OCI-LY3 (cell line): ENCODE measurements around the gene AEN.

Experiments used
- H2AFZ ChIP-seq: fragments of 200-600, 300-600 bp; shearing (Covaris generic); 2 replicates; pipeline ENCODE4 v1.6.0; 2014; ENCODE audit warnings: antibody characterized with exemption, low read depth, low read length
- H3K27ac ChIP-seq: fragments of 200-600, 300-600 bp; sonication (generic); 2 replicates; pipeline ENCODE4 v1.5.1; 2014; ENCODE audit warnings: mild to moderate bottlenecking, low read length, moderate library complexity, mixed read lengths
- H3K27me3 ChIP-seq: fragments of 200-600, 300-600 bp; sonication (generic); 2 replicates; pipeline ENCODE4 v1.6.1; 2014; ENCODE audit warnings: low read depth, low read length, mixed read lengths
- H3K36me3 ChIP-seq: fragments of 200-600, 300-600 bp; sonication (generic); replicated peaks from 2 replicates; pipeline ENCODE3; 2014; ENCODE audit warnings: low read depth, low read length, mixed read lengths
- H3K4me1 ChIP-seq: fragments of 300-600, 200-600 bp; sonication (generic); 2 replicates; pipeline ENCODE4 v1.6.1; 2014; ENCODE audit warnings: low read length, mixed read lengths
- H3K4me2 ChIP-seq: fragments of 200-600, 300-600 bp; sonication (generic); 2 replicates; pipeline ENCODE4 v1.6.1; 2014; ENCODE audit warnings: low read length, mixed read lengths
- H3K4me3 ChIP-seq: fragments of 300-600, 200-600 bp; sonication (generic); 2 replicates; pipeline ENCODE4 v1.5.1; 2014; ENCODE audit warnings: antibody characterized with exemption, mild to moderate bottlenecking, low read length, moderate library complexity
- H3K79me2 ChIP-seq: fragments of 300-600, 200-600 bp; shearing (Covaris generic); 2 replicates; pipeline ENCODE4 v1.6.1; 2014; ENCODE audit warnings: mild to moderate bottlenecking, low read length, mixed read lengths
- H3K9ac ChIP-seq: fragments of 300-600, 200-600 bp; shearing (Covaris generic); 2 replicates; pipeline ENCODE4 v1.6.0; 2014; ENCODE audit warnings: mild to moderate bottlenecking, low read length, moderate library complexity
- H3K9me3 ChIP-seq: fragments of 200-600, 300-600 bp; shearing (Covaris generic); 2 replicates; pipeline ENCODE4 v1.6.1; 2014; ENCODE audit warnings: low read length, mixed read lengths; ENCODE audit not compliant: insufficient read depth
- H4K20me1 ChIP-seq: fragments of 200-600, 300-600 bp; sonication (generic); 2 replicates; pipeline ENCODE4 v1.6.1; 2016; ENCODE audit warnings: low read length, mixed read lengths; ENCODE audit not compliant: insufficient read depth
- EZH2phosphoT487 ChIP-seq: fragments of 200-600 bp; shearing (Covaris generic); IDR thresholded peaks from 2 replicates; pipeline ENCODE4 v1.6.1; 2018; ENCODE audit warnings: antibody characterized with exemption, mixed run types, low read depth
- TF ChIP-seq, protein P1 (sequence below): fragments of 200-600, 300-600 bp; sonication (generic); IDR thresholded peaks from 2 replicates; pipeline ENCODE4 v1.5.1; 2014; ENCODE audit warnings: antibody characterized with exemption, low read length, low read depth

Gene AEN

DNA sequence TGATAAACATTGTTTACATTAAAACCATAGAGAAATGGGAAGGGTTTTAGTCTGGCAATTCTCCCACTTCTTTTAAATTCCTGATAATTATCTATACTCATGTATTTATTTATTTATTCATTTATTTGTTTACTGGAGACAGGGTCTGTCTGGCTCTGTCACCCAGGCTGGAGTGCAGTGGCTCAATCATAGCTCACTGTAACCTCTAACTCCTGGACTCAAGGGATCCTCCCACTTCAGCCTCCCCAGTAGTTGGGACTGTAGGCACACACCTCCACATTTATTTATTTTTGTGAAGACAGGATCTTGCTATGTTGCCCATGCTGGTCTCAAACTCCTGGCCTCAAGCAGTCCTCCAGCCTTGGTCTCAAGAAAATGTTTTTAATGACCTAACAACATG, 2.5 kb upstream of the AEN start:
- Histone ChIP-seq H2AFZ (no peak overlapping the region), H3K9ac (peak overlapping the region; percentile 87; the same call in 1 of the 2 replicates), H3K27me3 (no peaks in the 10 kb centered on the region), H3K9me3 (no peaks in the 10 kb centered on the region), H4K20me1 (peaks cover 9% of the 10 kb centered on the region), H3K4me2 (no peak overlapping the region), H3K4me1 (peaks cover 72% of the 10 kb centered on the region), H3K79me2 (peaks cover 73% of the 10 kb centered on the region), H3K4me3 (no peak overlapping the region), H3K36me3 (peaks cover 23% of the 10 kb centered on the region), H3K27ac (peak overlapping the region; percentile 99)
- no peak for TF ChIP-seq EZH2phosphoT487
- TF ChIP-seq, protein P1, sequence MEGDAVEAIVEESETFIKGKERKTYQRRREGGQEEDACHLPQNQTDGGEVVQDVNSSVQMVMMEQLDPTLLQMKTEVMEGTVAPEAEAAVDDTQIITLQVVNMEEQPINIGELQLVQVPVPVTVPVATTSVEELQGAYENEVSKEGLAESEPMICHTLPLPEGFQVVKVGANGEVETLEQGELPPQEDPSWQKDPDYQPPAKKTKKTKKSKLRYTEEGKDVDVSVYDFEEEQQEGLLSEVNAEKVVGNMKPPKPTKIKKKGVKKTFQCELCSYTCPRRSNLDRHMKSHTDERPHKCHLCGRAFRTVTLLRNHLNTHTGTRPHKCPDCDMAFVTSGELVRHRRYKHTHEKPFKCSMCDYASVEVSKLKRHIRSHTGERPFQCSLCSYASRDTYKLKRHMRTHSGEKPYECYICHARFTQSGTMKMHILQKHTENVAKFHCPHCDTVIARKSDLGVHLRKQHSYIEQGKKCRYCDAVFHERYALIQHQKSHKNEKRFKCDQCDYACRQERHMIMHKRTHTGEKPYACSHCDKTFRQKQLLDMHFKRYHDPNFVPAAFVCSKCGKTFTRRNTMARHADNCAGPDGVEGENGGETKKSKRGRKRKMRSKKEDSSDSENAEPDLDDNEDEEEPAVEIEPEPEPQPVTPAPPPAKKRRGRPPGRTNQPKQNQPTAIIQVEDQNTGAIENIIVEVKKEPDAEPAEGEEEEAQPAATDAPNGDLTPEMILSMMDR = no peak

DNA sequence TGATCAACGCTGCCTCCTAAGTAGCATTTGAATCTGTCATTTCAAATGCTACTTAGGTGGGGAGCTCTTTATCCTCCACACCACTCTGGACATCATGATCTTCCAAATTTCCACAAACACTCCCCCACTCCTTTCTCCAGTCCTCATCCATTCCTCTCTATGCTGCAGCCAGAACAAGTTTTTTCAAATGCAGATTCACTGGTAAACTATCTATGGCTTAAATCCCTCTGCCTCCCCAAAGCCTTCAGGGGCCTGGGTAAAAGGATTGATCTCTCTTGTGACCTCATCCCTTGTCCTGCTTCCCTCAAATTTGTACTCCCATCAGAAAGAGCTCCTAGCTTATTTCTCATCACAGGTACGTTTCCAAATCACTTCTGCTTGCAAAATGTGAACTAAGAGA, 1.3 kb upstream of the AEN start:
- Histone ChIP-seq H3K27me3 (no peaks in the 10 kb centered on the region), H2AFZ (peak overlapping the region; percentile 34), H3K4me3 (peak overlapping the region; percentile 89)

DNA sequence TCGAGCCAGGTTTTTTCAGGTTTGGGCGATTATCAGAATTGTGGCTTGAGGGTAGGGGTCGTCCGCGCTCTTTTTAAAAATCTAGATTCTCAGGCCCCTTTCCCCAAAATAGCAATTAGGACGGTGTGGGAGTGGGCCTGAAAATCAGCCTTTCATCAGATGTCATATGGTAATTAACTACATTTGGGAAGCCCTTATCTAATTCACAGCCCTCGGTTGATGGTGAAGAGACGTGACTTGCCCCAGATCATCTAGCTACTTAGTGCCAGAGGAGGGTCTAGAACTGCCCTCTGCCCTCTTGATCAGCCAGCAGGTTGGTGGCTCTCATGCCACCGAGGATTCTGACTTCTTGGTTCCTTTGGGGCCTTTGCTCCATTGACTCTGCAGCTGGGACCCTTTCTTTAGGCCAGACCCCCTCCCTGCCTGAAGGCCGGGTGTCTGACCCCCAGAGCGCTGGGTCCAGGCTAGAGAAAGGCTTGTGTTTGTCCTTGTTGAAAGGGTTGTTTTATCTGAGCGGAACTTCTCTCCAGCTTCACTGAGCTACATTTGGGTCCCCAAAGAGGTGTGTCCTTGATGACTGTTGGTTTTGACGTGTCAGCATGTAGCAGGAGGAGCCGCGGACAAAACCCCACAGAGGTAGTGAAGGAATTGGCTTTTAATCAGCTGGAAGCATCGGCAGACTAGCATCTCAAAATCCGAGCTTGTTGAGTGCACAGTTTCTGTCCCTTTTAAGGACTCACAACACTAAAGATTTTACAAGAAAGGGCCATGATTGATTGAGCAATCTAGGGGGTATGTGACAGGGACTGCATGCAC, 857 bp downstream of the AEN start:
- H3K9me3 ChIP-seq = no peaks in the 10 kb centered on the region
- TF ChIP-seq, protein P1 = no peak
- peaks cover 71% of the 10 kb centered on the region for H3K4me1 ChIP-seq
- peak overlapping the region; percentile 99 for H3K27ac ChIP-seq
- peak overlapping the region; percentile 89 for H3K4me3 ChIP-seq
- peaks cover 94% of the 10 kb centered on the region for H3K79me2 ChIP-seq
- H4K20me1 ChIP-seq = peaks cover 41% of the 10 kb centered on the region
- peaks cover 49% of the 10 kb centered on the region for H3K36me3 ChIP-seq
- no peak overlapping the region for H2AFZ ChIP-seq
- peak overlapping the region; percentile 99 for H3K4me2 ChIP-seq
- H3K27me3 ChIP-seq = no peaks in the 10 kb centered on the region
- H3K9ac ChIP-seq = peak overlapping the region; percentile 99

More for the DNA sequence above, 1.3 kb upstream of the AEN start:
- peaks cover 20% of the 10 kb centered on the region for H4K20me1 ChIP-seq
- peak overlapping the region; percentile 93 for H3K9ac ChIP-seq
- peak overlapping the region; percentile 96 for H3K4me2 ChIP-seq
- H3K27ac ChIP-seq = peak overlapping the region; percentile 99
- H3K36me3 ChIP-seq = peaks cover 31% of the 10 kb centered on the region
- no peaks in the 10 kb centered on the region for H3K9me3 ChIP-seq
- TF ChIP-seq, protein P1 = no peak
- TF ChIP-seq EZH2phosphoT487 = no peak
- H3K79me2 ChIP-seq = peaks cover 82% of the 10 kb centered on the region
- H3K4me1 ChIP-seq = peaks cover 68% of the 10 kb centered on the region

DNA sequence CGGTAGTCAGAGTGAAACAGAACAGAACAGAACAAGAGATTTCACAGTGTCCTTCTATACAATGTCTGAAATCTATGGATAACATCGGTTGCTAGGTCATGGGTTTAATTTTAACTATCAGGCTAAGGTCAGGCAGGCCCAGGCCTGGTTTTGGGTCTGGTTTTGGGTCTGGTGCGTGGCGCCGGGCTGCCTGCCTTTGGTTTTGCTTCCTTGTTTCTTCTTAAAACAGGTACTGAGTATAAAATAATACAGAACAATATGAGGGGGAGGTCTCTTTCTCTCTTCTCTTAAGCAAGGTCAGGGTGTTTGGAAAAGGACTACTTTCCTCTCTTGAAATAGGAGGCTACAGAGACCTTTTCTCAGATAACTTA, 1.4 kb downstream of the AEN start:
- peaks cover 47% of the 10 kb centered on the region for H4K20me1 ChIP-seq
- H3K27me3 ChIP-seq = no peaks in the 10 kb centered on the region
- peak overlapping the region; percentile 99 for H3K9ac ChIP-seq
- peaks cover 71% of the 10 kb centered on the region for H3K4me1 ChIP-seq
- H3K4me2 ChIP-seq = peak overlapping the region; percentile 99
- TF ChIP-seq, protein P1 = no peak
- TF ChIP-seq EZH2phosphoT487 = no peak
- H3K27ac ChIP-seq = peak overlapping the region; percentile 99
- no peaks in the 10 kb centered on the region for H3K9me3 ChIP-seq
- peaks cover 55% of the 10 kb centered on the region for H3K36me3 ChIP-seq
- H3K4me3 ChIP-seq = peak overlapping the region; percentile 89
- H2AFZ ChIP-seq = no peak overlapping the region
- peaks cover 97% of the 10 kb centered on the region for H3K79me2 ChIP-seq
